HK-2 (cell line): ENCODE results near the gene ASPHD1.
"Not testable (repeated sequence)": the region's sequence is repeated elsewhere in the genome, so short reads cannot be mapped to it uniquely, and the experiment has no call there.

Experiments
- DNase-seq: peaks from one replicate; pipeline ENCODE4 v3.0.0-alpha.2; 2018; ENCODE audit not compliant: unreplicated experiment

The ASPHD1 gene

GRCh38 chr16:29907973-29908372 lies 7.7 kb downstream of the ASPHD1 start:
- DNase-seq = no peak

GRCh38 chr16:29908719-29909220 lies 8.5 kb downstream of the ASPHD1 start:
- DNase-seq = no peak

- no peak for DNase-seq
Observed at GRCh38 chr16:29909391-29909790, 9.1 kb downstream of the ASPHD1 start.

- not testable (repeated sequence) for DNase-seq
Observed at GRCh38 chr16:29909851-29910250, 9.6 kb downstream of the ASPHD1 start.

- DNase-seq = no peak
Observed at GRCh38 chr16:29910819-29911675, 10.8 kb downstream of the ASPHD1 start.

- DNase-seq = no peak
Observed at GRCh38 chr16:29911676-29912010, 11.4 kb downstream of the ASPHD1 start.

GRCh38 chr16:29912087-29912486 lies 11.8 kb downstream of the ASPHD1 start:
- DNase-seq = no peak

- no peak for DNase-seq
Observed at GRCh38 chr16:29913514-29913913, 13.2 kb downstream of the ASPHD1 start.

- DNase-seq = no peak
Observed at GRCh38 chr16:29915590-29916247, 15.4 kb downstream of the ASPHD1 start.

- no peak for DNase-seq
Observed at GRCh38 chr16:29916979-29917378, 16.7 kb downstream of the ASPHD1 start.

- no peak for DNase-seq
Observed at GRCh38 chr16:29920288-29921033, 20.2 kb downstream of the ASPHD1 start.

GRCh38 chr16:29921034-29921385 lies 20.7 kb downstream of the ASPHD1 start:
- no peak for DNase-seq

GRCh38 chr16:29922326-29922725 lies 22.0 kb downstream of the ASPHD1 start:
- DNase-seq = no peak

- DNase-seq = no peak
Observed at GRCh38 chr16:29922986-29923501, 22.8 kb downstream of the ASPHD1 start.

GRCh38 chr16:29925105-29925756 lies 24.9 kb downstream of the ASPHD1 start:
- no peak for DNase-seq

- peak; percentile 85 for DNase-seq
Observed at GRCh38 chr16:29925781-29926710, 25.8 kb downstream of the ASPHD1 start, which contains the start of gene KCTD13. Gene KCTD13, minus strand, starts transcription at chr16:29926226. Its CDS starts 193 bp downstream, at chr16:29926033.

GRCh38 chr16:29926711-29927052 lies 26.4 kb downstream of the ASPHD1 start:
- DNase-seq = no peak

- DNase-seq = no peak
Observed at GRCh38 chr16:29927070-29927905, 27.0 kb downstream of the ASPHD1 start.

GRCh38 chr16:29931750-29932149 lies 31.5 kb downstream of the ASPHD1 start:
- DNase-seq = not testable (repeated sequence)

- DNase-seq = no peak
Observed at GRCh38 chr16:29940656-29941055, 40.4 kb downstream of the ASPHD1 start.
